Measurements from ENCODE around the gene RNASE2.

GRCh38 chr14:20934148-20934762 is 21.0 kb upstream of the RNASE2 start:
- TF ChIP-seq CTCF (IDR thresholded peaks at IDR 0.05; ENCODE audit: low read depth, low read length, missing input control) (no peak), JUND (IDR thresholded peaks at IDR 0.05) (no peak), ATF3 (IDR thresholded peaks at IDR 0.05) (no peak), TAF1 (conservative IDR thresholded peaks at IDR 0.05) (no peak), REST (IDR thresholded peaks at IDR 0.05) (no peak), GABPA (IDR thresholded peaks at IDR 0.05 in 1 of 2, conservative IDR thresholded peaks at IDR 0.05 in 1 of 2) (no peak), ZBTB33 (IDR thresholded peaks at IDR 0.05) (no peak)

Measured in liver (tissue), 3 donors.